ENCODE results near the gene SGMS2.

The SGMS2 gene

DNA sequence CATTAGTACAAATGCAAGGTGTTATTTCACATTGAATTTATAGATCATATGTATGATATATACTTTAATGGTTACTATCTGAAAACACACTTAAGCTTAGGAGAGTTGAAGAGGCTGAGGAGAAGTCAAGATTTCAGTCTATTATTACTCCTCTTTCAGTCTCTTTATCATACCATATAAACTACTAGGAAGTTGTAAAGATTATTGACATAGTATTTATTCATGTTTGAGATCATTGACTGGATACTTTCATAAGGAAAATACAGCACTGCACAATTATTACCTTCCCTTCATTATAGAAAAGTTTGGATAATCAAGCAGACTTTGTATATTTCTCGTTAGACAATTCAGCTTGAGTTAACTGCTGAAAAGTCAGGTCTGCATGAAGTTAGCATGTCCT is 10.0 kb upstream of the SGMS2 start:
- no peaks in the 10 kb centered on the region for H3K9me3 Mint-ChIP-seq
- no peak overlapping the region for H3K4me3 Mint-ChIP-seq
- H3K27ac Mint-ChIP-seq, result no peak overlapping the region
- H3K27me3 Mint-ChIP-seq, result peaks cover 5% of the 10 kb centered on the region
- no peaks in the 10 kb centered on the region for H3K36me3 Mint-ChIP-seq (ENCODE audit: low read depth)
- DNase-seq, result no peak
- peaks cover 6% of the 10 kb centered on the region for H3K4me1 Mint-ChIP-seq
- ATAC-seq, result no peak

DNA sequence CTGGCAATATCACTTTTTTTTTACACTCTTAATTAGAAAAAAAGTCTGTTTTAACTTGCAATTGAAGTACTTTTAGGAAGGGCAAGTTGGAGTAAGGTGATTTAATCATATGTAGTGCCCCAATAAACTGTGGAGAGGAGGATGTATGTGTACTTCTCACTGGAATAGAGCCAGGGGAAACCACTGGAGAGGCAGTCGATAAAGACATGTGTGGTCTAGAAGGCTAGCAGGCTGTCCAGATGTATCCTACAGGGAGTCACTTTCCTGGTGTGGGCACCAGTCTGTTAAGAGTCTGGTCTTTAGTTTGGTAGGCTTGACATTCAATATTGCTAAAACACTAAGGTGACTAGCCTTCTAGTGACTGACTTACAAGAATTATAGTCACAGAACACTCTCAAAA is 9.6 kb upstream of the SGMS2 start:
- no peak for ATAC-seq
- H3K4me3 Mint-ChIP-seq, result no peak overlapping the region
- no peak for DNase-seq
- no peak overlapping the region for H3K27ac Mint-ChIP-seq
- no peaks in the 10 kb centered on the region for H3K9me3 Mint-ChIP-seq
- H3K4me1 Mint-ChIP-seq, result peaks cover 6% of the 10 kb centered on the region
- no peaks in the 10 kb centered on the region for H3K36me3 Mint-ChIP-seq (ENCODE audit: low read depth)
- peaks cover 7% of the 10 kb centered on the region for H3K27me3 Mint-ChIP-seq

DNA sequence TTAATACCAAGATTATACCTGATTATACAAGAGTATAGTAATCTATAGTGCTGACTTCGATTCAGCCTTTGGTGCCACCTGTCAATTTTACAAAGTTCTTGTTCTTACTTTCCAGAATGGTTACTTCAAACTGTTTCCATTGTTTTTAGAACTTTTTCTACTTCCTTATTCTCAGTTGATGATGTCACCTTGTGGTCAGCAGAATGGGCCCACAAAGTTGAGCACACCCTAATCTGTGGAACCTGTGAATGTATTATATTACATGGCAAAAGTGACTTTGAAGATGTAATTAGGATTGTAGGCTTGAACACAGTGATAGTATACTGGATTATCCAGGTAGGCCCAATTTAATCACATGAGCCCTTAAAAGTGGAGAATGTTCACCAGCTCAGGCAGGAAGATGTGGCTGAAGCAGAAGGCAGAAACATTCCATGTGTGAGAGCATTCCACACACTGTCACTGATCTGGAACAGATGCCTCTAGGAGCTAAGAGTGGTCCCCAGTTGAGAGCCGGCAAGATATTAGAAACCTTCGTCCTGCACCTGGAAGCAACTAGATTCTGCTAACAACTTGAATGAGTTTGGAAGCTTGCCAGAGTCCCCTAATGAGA is 6.3 kb upstream of the SGMS2 start:
- Mint-ChIP-seq H3K4me3 (no peak overlapping the region), H3K36me3 (ENCODE audit: low read depth) (no peaks in the 10 kb centered on the region)

DNA sequence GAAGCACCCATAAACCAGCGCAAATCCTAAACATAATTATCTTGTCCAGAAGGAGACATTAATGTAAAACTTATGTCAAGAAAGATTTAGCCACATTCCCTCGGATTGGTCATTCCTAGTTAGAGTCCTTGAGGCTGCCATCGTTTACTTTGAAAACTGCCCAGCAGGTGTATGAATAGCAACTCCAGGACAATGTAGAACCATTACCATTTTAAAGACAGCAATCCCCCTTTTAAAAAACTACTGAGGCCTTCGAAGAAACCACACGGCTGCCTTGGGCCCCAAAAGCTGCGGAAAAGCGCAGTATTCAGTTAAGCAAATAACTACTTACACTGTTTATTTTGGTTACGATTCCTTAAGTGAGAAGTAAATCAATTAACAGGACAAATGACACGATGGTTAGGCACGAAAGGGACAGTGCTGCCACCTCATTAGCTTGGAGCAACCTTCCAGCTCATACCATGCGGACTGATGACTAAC is 822 bp upstream of the SGMS2 start:
- H3K9me3 Mint-ChIP-seq, result no peaks in the 10 kb centered on the region
- H3K27me3 Mint-ChIP-seq, result peaks cover 58% of the 10 kb centered on the region
- peak overlapping the region; percentile 82 for H3K4me3 Mint-ChIP-seq
- H3K4me1 Mint-ChIP-seq, result peaks cover 13% of the 10 kb centered on the region
- DNase-seq, result no peak
- no peak for ATAC-seq
- no peak overlapping the region for H3K27ac Mint-ChIP-seq
- no peaks in the 10 kb centered on the region for H3K36me3 Mint-ChIP-seq (ENCODE audit: low read depth)

More for the DNA sequence above, 6.3 kb upstream of the SGMS2 start:
- Mint-ChIP-seq H3K27ac (no peak overlapping the region), H3K27me3 (peaks cover 16% of the 10 kb centered on the region), H3K4me1 (peaks cover 6% of the 10 kb centered on the region), H3K9me3 (no peaks in the 10 kb centered on the region)
- peak; percentile 68 for ATAC-seq
- DNase-seq, result no peak

DNA sequence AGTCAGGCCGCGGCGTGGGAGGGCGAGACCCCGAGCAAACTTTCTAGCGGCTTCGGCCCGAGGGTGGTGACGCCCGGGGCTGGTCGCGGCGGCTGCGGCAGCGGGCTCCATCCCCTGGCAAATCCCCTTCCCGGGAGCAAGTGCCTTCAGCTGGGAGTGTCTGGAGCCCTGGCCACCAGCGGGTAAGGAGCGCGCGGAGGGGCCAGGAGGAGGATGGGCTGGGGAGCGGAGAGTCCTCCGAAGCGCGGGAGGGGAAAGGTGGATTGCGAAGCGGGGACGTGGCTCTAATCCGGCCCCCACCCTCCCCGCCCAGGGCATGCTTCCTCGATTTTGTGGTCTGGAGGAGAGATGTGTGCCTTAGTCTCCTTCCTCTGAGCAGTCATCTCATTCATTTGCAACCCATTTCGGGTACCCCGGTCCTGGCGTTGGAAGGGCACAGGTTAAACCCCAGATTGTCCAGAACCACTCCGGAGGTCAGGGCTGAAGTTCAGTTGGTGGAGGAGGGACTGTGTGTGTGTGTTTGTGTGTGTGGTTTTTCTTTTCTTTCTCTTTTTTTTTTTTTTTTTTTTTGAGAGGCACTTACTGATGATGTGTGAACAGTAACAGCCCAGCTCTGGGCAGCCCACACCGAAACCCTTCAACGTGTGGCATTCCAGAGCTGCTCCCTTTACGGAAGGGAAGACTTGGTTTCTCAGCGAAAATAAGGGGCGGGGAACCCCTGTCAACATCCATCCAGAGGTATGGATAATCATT is 516 bp downstream of the SGMS2 start:
- Mint-ChIP-seq H3K4me3 (peak overlapping the region; percentile 78), H3K27ac (no peak overlapping the region), H3K27me3 (peaks cover 61% of the 10 kb centered on the region), H3K36me3 (ENCODE audit: low read depth) (no peaks in the 10 kb centered on the region), H3K4me1 (peaks cover 13% of the 10 kb centered on the region), H3K9me3 (no peaks in the 10 kb centered on the region)
- peak; percentile 9 for ATAC-seq
- DNase-seq, result no peak

DNA sequence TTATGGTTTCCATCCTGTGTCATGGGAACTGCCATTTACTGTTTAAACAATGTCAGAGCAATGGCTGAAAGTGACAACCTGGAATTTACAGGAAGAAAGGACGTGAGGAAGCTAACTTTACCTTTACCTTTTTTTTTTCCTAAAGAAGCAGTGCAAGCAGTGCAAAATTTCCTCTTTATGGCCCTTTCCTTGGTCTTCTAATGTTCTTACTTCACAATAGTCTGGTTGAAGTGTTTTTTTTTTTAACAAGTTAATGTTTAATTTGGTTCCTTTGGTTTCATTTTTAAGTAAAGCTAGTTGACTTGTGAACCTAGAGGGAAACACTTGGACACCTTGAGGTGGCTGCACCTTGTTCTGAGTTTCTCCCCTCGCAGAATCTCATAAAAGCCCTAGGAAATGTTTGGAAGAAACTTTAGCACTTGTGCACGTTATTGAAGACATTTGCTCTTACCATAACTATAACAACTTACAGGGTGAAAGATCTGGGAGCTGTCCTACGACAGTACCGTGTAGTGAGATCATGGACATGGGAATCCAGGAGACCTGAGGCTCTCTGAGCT is 1.8 kb downstream of the SGMS2 start:
- DNase-seq, result no peak
- Mint-ChIP-seq H3K27me3 (peaks cover 62% of the 10 kb centered on the region), H3K36me3 (ENCODE audit: low read depth) (no peaks in the 10 kb centered on the region), H3K9me3 (no peaks in the 10 kb centered on the region), H3K27ac (no peak overlapping the region), H3K4me1 (peaks cover 13% of the 10 kb centered on the region), H3K4me3 (no peak overlapping the region)
- no peak for ATAC-seq

DNA sequence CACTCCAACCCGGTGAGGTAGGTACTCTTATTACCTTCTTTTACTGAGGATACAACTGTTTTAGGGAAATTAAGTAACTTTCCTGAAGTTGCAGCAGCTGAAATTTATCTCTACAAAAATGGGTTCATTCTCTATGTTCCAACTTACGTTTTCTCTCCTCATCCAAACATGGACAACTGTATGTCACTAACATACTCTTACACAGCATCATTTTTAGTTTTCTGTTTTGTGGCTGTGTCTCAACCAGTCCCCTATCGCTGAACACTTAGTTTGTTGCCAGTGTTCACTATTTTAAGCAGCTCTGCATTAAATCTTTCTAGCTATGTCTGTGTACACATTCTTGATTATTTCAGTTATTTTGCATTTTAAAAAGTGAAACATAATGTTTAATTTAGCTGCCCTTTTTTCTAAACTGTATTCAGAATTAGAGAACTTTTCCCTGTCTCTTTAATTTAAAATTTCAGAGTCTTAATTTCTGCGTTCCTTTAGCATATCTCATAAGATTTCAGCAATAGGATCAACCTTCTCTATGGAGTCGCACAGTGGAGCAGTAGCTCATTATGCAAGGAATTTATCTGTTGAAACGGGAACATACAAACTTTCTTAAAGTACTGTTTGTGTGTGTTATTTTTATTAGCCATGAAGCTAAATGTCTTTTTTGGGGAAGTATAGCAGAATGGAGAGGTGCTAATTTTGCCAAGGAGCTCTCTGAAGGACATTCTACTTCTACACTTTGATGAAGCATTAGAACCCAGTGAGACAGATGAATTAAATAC is 3.8 kb downstream of the SGMS2 start:
- no peak for DNase-seq
- Mint-ChIP-seq H3K4me1 (peaks cover 13% of the 10 kb centered on the region), H3K36me3 (ENCODE audit: low read depth) (no peaks in the 10 kb centered on the region), H3K27me3 (peaks cover 52% of the 10 kb centered on the region), H3K9me3 (no peaks in the 10 kb centered on the region), H3K27ac (no peak overlapping the region), H3K4me3 (no peak overlapping the region)
- ATAC-seq, result no peak

DNA sequence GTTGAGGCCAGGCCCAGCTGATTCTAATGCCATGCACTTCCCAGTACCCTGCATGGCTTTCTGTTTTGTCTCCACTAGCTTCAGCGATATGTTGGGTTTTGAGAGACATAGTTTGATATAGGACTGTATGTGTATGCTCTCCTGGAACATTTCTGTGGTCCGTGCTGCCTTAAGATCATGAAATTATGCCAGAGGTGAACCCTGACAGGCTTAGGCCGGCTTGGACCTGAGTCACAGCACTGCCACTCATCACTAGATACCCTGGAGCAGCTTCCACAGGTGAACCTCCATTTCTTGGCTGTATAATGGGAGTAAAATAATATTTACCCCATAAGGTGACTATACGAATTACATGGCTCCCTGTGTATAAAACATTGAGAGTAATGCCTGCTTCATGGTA is 6.4 kb downstream of the SGMS2 start:
- Mint-ChIP-seq H3K36me3 (ENCODE audit: low read depth) (no peaks in the 10 kb centered on the region), H3K9me3 (no peaks in the 10 kb centered on the region), H3K4me1 (no peaks in the 10 kb centered on the region), H3K4me3 (no peak overlapping the region), H3K27me3 (peaks cover 32% of the 10 kb centered on the region), H3K27ac (no peak overlapping the region)
- no peak for DNase-seq
- no peak for ATAC-seq

DNA sequence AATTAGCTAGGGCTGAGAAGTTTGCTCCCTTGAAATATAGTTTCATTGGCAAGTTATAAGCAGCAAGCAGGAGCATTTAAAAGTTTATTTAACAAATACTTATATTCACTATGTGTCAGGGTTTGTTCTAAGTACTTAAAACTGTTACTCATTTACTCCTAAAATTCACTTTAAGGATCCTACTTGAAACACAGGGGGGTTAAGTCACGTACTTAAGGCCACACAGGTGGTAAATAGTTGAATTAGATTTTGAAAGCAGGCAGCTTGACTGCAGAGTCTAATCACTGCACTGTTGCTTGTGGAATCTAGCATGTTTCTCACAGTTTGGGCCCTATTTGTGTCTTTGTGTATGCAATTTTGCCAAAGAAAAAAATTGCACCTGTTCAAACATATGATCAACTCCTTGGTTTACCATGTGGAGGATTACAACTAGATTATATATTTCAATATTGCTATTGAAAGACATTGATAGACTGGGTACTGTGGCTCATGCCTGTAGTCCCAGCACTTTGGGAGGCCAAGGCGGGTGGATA is 7.6 kb downstream of the SGMS2 start:
- no peaks in the 10 kb centered on the region for H3K4me1 Mint-ChIP-seq
- H3K9me3 Mint-ChIP-seq, result no peaks in the 10 kb centered on the region
- no peak overlapping the region for H3K4me3 Mint-ChIP-seq
- H3K27me3 Mint-ChIP-seq, result peaks cover 20% of the 10 kb centered on the region
- H3K36me3 Mint-ChIP-seq (ENCODE audit: low read depth), result no peaks in the 10 kb centered on the region
- DNase-seq (no peak), ATAC-seq (no peak)
- no peak overlapping the region for H3K27ac Mint-ChIP-seq

DNA sequence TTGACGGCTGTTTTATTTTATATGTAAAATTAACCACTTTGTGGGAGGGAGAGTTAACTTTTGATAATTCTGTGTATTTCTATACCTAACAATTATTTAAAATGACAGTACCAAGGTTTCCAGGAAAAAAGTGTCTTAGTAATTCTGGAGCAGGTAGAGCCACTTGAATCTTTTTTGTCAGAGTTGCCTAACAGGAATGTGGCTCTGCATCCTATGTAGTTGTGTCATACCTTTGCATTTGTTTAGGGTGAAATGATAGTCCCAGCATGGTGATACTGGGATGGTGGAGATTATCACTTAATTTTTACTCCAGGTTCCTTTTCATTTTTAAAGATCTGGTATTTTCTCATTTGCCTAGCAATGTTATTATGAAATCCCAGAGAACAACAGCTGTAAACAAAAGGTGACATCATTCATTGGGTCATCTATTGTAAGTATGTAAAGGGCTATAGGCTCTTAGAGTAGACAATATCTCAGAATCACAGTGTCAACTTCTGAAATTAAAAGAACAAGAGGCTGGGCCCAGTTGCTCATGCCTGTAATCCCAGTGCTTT is 9.6 kb downstream of the SGMS2 start:
- Mint-ChIP-seq H3K27ac (no peak overlapping the region), H3K4me1 (no peaks in the 10 kb centered on the region), H3K27me3 (peaks cover 10% of the 10 kb centered on the region), H3K9me3 (no peaks in the 10 kb centered on the region), H3K4me3 (no peak overlapping the region), H3K36me3 (ENCODE audit: low read depth) (no peaks in the 10 kb centered on the region)
- DNase-seq, result no peak
- ATAC-seq, result no peak

DNA sequence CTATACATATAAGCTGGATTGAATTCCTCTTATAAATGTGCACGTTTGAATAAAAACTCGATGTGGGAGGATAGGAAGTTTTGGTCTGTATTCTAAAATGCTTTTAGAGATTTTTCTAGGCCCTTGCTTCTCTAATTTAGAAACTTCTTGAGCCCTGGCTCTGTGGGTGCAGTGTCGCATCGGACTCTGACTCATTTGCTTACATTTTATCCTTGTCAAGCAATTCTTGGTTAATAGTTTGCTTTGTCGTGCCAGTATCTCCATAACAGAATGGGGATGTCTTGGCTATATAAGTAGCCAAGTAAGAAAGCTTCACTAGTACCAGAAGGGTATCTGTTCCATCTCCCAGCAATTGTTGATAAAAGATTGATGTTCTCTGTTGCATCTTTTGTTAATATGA is 10.7 kb downstream of the SGMS2 start:
- H3K36me3 Mint-ChIP-seq (ENCODE audit: low read depth), result no peaks in the 10 kb centered on the region

DNA sequence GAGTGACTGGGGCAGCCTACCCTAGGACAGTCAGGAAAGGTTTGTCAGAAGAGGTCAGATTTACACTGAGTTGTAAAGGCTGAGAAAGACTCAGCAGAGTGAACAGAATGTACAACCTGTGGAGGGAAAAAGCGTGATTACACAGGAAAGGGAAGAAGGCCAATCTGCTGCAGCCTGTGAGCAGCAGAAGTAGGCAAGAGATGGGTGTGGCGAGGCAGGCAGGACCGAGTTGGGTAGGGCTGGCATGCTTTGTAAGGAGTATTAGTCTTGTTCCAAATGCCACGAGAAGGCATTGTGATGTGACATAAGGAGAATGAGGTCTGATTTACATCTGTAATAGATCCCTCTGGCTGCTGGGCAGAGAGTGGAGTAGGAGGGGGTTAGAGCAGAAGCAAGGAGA is 12.6 kb downstream of the SGMS2 start:
- Mint-ChIP-seq H3K36me3 (ENCODE audit: low read depth) (no peaks in the 10 kb centered on the region), H3K4me3 (no peak overlapping the region), H3K27me3 (peaks cover 11% of the 10 kb centered on the region), H3K27ac (no peak overlapping the region), H3K9me3 (no peaks in the 10 kb centered on the region), H3K4me1 (no peaks in the 10 kb centered on the region)
- no peak for ATAC-seq
- no peak for DNase-seq

More for the DNA sequence above, 10.7 kb downstream of the SGMS2 start:
- ATAC-seq (no peak), DNase-seq (no peak)
- Mint-ChIP-seq H3K4me1 (no peaks in the 10 kb centered on the region), H3K27me3 (peaks cover 7% of the 10 kb centered on the region), H3K4me3 (no peak overlapping the region), H3K27ac (no peak overlapping the region), H3K9me3 (no peaks in the 10 kb centered on the region)

DNA sequence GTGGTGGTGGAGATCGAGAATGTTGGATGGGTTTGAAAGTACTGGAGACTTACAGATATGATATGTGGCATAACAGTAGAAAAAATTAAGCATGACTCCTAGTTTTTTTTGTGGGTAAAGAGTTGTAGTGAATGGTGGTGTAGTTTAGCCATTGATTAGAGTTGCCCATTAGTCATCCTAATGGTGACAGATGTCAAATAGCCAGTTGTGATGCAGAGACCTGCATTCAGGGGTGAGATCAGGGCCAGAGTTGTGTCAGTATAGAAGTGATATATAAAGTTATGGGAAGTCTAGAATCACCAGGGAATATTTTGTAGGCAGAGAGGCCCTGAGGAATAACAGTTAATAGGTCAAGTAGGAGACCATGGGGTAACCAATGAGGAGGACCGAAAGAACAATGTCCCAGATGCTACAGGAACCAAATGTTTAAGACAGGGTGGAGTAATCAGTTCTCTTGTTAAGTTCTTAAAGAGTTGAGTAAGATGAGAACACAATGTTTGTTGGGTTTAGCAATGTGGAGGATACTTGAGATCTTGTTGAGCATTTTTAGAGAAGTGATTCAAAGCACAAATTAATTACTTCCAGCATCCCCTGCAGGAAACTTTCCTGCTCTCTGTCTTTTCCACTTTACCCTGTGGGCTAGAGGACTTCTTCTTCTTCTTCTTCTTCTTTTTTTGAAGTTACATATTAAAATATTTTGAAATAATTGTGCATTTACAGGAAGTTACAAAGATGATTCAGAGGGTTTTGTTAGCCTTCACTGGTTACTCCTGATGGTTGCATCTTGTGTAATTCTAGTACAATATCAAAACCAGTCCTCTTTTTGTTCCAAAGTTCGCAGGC is 13.3 kb downstream of the SGMS2 start:
- no peak for DNase-seq
- Mint-ChIP-seq H3K4me3 (no peak overlapping the region), H3K36me3 (ENCODE audit: low read depth) (no peaks in the 10 kb centered on the region), H3K27ac (no peak overlapping the region), H3K27me3 (peaks cover 14% of the 10 kb centered on the region), H3K4me1 (no peaks in the 10 kb centered on the region), H3K9me3 (no peaks in the 10 kb centered on the region)
- no peak for ATAC-seq
